ENCODE results near the gene LRRC3.

Gene LRRC3

GRCh38 chr21:44466351-44466954 lies 11.1 kb downstream of the LRRC3 start:
- H3K4me3 ChIP-seq (ENCODE audit: low read depth, low read length), result no peak overlapping the region
- no peak for TF ChIP-seq CTCF (IDR thresholded peaks at IDR 0.05; ENCODE audit: borderline replicate concordance, insufficient read depth, low read depth, low read length)

- H3K4me3 ChIP-seq (ENCODE audit: low read depth, low read length), result no peak overlapping the region
- TF ChIP-seq CTCF (IDR thresholded peaks at IDR 0.05; ENCODE audit: borderline replicate concordance, insufficient read depth, low read depth, low read length), result no peak
Measured at GRCh38 chr21:44466996-44467858, 11.9 kb downstream of the LRRC3 start.

GRCh38 chr21:44467859-44468195 lies 12.5 kb downstream of the LRRC3 start:
- H3K4me3 ChIP-seq (ENCODE audit: low read depth, low read length), result no peak overlapping the region
- TF ChIP-seq CTCF (IDR thresholded peaks at IDR 0.05; ENCODE audit: borderline replicate concordance, insufficient read depth, low read depth, low read length), result no peak

- H3K4me3 ChIP-seq (ENCODE audit: low read depth, low read length), result no peak overlapping the region
- TF ChIP-seq CTCF (IDR thresholded peaks at IDR 0.05; ENCODE audit: borderline replicate concordance, insufficient read depth, low read depth, low read length), result no peak
Measured at GRCh38 chr21:44471341-44471740, 16.0 kb downstream of the LRRC3 start.

- no peak for TF ChIP-seq CTCF (IDR thresholded peaks at IDR 0.05; ENCODE audit: borderline replicate concordance, insufficient read depth, low read depth, low read length)
- no peak overlapping the region for H3K4me3 ChIP-seq (ENCODE audit: low read depth, low read length)
Measured at GRCh38 chr21:44471996-44472395, 16.7 kb downstream of the LRRC3 start.

GRCh38 chr21:44473915-44474555 lies 18.7 kb downstream of the LRRC3 start:
- no peak for TF ChIP-seq CTCF (IDR thresholded peaks at IDR 0.05; ENCODE audit: borderline replicate concordance, insufficient read depth, low read depth, low read length)
- no peak overlapping the region for H3K4me3 ChIP-seq (ENCODE audit: low read depth, low read length)
